ENCODE data around the gene FBXO21.

DNA sequence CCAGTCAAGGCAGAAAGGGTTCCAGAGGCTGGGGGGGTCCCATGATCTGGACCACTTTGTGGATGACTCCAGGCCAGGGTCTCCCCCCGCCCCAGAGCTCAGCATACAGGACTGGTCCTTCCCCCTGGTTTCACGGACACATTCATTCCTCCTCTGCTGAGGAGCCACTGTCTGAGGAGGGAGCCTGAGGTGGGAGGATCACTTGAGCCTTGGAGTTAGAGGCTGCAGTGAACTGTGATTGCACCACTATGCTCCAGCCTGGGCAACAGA is 97.8 kb downstream of the FBXO21 start:
- TF ChIP-seq EZH2 (IDR thresholded peaks at IDR 0.05; ENCODE audit: low read length) = no peak
- TF ChIP-seq, protein P1, sequence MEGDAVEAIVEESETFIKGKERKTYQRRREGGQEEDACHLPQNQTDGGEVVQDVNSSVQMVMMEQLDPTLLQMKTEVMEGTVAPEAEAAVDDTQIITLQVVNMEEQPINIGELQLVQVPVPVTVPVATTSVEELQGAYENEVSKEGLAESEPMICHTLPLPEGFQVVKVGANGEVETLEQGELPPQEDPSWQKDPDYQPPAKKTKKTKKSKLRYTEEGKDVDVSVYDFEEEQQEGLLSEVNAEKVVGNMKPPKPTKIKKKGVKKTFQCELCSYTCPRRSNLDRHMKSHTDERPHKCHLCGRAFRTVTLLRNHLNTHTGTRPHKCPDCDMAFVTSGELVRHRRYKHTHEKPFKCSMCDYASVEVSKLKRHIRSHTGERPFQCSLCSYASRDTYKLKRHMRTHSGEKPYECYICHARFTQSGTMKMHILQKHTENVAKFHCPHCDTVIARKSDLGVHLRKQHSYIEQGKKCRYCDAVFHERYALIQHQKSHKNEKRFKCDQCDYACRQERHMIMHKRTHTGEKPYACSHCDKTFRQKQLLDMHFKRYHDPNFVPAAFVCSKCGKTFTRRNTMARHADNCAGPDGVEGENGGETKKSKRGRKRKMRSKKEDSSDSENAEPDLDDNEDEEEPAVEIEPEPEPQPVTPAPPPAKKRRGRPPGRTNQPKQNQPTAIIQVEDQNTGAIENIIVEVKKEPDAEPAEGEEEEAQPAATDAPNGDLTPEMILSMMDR (optimal IDR thresholded peaks at IDR 0.05 in 1 of 3, IDR thresholded peaks at IDR 0.05 in 1 of 3, conservative IDR thresholded peaks at IDR 0.05 in 1 of 3; ENCODE audit: extremely low read depth in 1 of 3, insufficient read depth in 2 of 3, low read length in 3 of 3) = no peak
